ENCODE data around the gene RTN1.

The RTN1 gene

DNA sequence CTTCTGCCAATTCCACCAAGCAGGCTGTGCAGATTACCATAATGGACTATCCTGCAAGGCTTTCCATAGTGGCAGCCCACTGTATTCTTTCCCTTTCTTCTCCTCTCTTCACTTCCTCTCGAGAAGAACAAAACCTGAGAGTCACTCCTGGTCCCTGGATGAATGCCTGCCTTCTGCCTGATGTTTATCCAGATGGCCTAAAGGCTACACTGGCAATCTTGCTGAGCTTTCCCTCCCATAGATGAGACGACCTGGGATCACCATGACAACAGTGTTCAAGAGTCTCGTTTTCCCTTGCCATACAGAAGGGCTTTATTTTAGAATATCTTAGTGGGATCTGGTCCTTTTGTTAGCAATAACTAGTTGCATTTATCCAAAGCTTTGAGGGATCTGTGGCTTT lies 142.3 kb downstream of the RTN1 start:
- no peak for DNase-seq (ENCODE audit: low read depth, low spot score)

DNA sequence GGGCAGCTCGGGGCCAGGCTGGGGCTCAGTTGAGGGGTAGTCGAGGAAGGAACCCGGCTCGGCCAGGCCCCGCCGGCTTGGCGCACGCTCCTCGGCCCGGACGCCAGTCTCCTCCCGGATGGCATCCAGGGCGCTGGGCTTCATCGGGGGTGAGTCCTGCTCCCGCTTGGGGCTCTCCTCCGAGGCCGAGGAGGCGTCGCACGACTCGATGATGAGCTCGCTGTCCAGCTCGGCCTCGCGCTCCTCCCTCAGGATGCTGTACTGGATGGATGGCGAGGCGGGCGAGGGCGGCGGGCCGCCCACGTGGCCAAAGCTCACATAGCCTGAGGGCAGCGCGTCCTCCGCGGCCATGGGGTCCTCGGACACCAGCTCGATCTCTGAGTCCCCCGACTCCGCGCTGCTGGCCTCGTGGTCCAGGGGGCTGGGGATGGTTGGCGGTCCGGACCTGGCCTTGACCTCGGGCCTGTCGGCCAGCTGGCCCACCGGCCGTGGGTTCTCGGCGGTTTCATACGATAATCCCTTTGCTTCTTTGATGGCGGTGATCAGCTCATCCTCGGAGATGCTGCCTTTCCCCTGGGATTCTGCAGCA lies 143.4 kb downstream of the RTN1 start:
- H3K4me3 ChIP-seq (ENCODE audit: low read length) = no peak overlapping the region

More for the DNA sequence above, 142.3 kb downstream of the RTN1 start:
- H3K4me3 ChIP-seq (ENCODE audit: low read length) = no peak overlapping the region

DNA sequence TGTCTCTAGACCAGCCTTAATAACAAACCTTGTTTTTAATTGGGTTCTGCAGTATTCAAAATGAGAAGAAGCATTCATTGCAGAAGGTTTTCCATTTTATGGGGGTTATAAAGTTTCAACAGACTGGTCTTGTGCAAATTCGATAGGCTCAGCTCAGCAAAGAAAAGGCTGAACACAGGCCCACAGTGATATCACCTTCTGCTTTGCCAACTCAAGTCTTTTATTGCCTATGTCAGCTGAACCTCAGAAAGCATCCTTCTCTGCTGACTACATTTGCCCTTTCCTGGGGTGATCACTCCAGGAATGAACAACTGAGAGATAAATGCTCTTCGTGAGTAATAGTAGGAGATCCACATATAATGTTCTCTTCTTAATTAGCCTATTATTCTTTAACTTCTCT lies 159.5 kb downstream of the RTN1 start:
- DNase-seq (ENCODE audit: low read depth, low spot score) = no peak
- H3K4me3 ChIP-seq (ENCODE audit: low read length) = no peak overlapping the region

More for the DNA sequence above, 143.4 kb downstream of the RTN1 start:
- no peak for DNase-seq (ENCODE audit: low read depth, low spot score)

DNA sequence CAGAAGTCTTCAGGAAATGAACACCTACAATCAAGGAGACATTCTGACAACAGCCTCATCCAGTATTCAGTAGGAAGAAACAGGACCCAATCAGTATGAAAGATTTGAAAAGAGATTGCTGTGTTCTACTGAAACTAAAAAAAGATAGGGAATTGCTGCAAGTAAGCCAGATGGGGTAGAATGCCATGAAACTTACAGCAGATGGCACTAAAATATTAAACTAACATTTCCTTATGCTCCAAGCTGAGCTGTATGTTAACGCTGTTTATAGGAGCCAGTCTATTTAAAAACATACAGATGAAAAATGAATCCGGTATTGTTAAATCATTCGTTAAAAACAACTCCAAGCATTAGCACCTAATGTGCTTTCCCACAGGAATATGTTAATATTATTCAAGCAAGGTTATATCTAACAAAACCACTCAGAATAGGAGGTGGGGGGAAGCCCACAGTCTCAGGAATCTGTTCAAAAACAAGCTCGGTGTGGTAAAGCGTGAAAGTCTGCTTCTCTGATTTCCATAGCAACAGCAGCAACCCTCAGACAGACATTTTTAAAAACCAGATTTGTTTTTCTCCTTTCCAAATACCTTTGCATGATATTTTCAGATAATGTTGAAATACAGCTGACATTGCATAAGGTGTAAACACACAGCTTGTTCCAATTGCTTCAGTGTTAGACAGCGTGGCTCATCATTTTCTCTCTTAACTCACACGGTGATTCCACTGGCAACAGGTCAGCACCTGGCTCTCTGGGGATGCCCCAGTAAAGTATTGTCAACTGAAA lies 162.6 kb downstream of the RTN1 start:
- H3K4me3 ChIP-seq (ENCODE audit: low read length) = no peak overlapping the region
- DNase-seq (ENCODE audit: low read depth, low spot score) = no peak

DNA sequence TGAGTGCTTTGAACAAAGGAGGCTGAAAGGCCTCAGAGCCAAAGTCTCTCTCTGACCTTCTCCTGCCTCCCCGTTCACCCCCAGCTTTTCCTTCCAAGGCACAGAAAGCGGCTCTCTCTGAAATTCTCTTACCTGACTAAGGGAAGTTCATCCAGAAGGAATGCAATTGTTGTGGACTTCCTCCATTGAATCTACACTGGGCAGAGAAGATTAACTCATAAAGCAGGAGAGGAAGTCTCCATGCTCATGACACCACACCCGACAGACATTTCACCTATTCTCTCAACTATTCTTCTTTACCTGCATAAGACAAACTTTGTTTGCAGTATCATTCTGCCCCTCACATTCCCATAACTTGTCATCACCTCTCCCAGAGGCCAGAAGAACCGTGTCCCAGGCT lies 164.7 kb downstream of the RTN1 start:
- DNase-seq (ENCODE audit: low read depth, low spot score) = no peak
- no peak overlapping the region for H3K4me3 ChIP-seq (ENCODE audit: low read length)

DNA sequence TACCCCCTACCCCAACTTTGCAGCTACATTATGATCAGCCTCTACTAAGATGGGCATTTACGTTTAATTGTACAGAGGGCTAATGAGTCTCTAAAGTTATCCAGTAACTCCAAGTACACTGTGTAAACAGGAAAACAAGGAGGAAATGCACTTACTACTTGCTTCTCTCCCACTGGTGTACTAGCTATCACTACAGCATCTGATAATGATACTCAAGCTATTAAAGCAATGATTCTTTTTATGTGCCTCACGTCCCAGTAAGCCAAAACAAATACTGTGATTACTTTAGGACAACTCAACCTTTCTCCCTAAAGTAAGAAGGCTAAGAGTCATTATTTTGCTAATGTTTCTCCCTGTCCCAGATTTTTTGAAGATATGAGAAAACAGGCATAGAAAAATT lies 165.3 kb downstream of the RTN1 start:
- no peak overlapping the region for H3K4me3 ChIP-seq (ENCODE audit: low read length)
- no peak for DNase-seq (ENCODE audit: low read depth, low spot score)

DNA sequence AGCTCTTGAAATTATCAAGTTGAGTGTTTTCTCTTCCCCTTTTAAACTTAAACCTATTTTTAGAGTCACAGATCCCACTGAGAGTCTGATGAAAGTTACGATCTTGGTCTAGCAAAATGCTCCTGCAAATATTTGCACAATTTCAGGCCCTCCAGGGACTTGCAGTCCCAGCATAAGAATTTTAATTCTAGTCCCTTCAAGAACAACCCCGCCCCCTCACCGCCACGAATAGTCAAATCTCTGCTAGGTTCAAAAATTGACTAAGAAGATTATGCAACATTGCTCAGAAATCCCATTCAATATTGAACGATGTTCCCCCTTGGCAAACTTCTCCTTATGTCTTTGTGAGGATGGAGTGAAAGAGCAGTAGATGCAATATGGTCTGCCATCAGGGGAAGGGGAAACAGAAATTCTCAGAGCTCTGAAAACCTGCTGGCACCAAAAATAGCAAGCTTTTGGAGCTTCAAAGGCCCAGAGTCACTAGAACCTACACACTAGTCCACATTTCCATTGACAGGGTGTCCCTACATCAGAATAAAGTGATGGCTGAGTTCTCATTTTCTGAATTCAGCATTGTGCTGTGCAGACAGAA lies 166.4 kb downstream of the RTN1 start:
- DNase-seq (ENCODE audit: low read depth, low spot score) = no peak
- H3K4me3 ChIP-seq (ENCODE audit: low read length) = no peak overlapping the region

DNA sequence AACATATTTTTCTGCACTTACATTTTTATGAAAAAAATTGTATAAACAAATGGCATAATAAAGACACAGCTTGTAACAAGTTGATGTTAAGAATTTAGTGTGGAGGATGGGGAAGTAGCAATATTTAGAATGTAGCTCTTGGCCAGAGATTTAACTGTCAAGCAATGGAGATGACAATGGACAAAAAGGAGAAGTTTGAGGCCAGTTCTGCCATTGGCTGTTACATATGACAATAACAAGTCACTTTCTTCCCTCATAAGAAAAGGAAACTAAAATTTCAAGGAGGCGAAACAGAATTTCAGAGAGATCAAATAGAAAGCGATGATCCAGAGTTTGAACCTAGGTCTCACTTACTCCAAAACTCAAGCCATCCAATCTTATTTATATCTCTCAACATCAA lies 171.1 kb downstream of the RTN1 start:
- no peak for DNase-seq (ENCODE audit: low read depth, low spot score)
- H3K4me3 ChIP-seq (ENCODE audit: low read length) = no peak overlapping the region

DNA sequence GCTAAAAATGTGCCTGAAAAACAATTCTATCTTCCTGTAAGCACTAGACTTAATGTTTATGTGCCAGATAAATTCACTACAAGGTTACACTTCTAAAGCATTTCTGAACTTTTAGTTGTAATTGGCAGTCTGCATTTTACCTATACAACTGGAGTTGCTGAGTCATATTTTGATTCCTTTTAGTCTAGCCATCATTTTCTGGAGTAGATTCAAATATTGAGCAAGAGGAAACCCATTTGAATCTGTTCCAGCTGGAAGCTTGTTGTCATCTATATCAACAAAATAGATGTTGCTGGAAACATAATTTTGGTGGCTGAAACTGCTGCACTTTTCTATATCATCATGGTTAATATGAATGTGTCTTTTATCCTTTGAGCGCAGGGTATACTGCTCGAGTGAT lies 171.8 kb downstream of the RTN1 start:
- no peak overlapping the region for H3K4me3 ChIP-seq (ENCODE audit: low read length)
- no peak for DNase-seq (ENCODE audit: low read depth, low spot score)

DNA sequence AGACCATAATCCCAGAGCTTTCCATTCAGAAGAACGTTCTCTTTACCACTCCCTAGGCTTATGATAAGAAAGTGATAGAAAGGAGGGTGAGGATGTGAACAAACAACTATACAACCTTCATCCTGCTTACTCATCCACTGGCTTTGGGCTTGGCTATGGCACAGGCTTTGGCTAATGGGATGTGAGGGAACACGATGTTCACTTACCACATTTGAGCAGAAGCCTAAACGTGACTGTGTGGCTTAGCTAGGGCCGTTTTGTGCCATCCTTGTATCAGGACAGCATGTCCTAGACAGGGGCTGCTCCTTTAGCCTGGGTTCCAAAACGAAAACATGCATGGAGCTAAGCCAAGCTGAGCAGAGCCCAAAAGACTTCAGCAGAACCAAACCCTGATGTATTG lies 175.4 kb downstream of the RTN1 start:
- DNase-seq (ENCODE audit: low read depth, low spot score) = no peak

DNA sequence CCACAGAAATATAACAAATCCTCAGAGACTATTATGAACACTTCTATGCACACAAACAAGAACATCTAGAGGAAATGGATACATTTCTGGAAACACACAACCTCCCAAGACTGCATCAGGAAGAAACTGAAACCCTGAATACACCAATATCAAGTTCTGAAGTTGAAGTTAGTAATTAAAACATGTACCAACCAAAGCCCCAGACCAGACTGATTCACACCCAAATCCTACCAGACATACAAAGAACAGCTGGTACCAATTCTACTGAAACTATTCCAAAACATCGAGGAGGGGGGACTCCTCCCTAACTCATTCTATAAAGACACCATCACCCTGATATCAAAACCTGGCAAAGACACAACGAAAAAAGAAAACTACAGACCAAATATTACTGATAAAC lies 179.3 kb downstream of the RTN1 start:
- DNase-seq (ENCODE audit: low read depth, low spot score) = no peak
- H3K4me3 ChIP-seq (ENCODE audit: low read length) = no peak overlapping the region

More for the DNA sequence above, 175.4 kb downstream of the RTN1 start:
- H3K4me3 ChIP-seq (ENCODE audit: low read length) = no peak overlapping the region

DNA sequence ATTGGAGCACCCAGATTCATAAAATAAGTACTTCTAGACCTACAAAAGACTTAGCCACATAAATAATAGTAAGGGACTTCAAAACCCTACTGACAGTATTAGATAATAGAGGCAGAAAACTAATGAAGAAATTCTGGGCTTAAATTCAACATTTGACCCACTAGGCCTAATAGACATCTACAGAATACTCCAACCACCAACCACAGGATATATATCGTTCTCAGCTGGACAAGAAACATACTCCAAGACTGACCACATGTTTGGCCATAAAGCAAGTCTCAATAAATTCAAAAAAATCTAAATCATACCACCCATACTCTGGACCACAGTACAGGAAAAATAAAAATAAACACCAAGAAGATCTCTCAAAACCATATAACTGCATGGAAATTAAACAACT lies 180.2 kb downstream of the RTN1 start:
- H3K4me3 ChIP-seq (ENCODE audit: low read length) = no peak overlapping the region
- DNase-seq (ENCODE audit: low read depth, low spot score) = no peak

DNA sequence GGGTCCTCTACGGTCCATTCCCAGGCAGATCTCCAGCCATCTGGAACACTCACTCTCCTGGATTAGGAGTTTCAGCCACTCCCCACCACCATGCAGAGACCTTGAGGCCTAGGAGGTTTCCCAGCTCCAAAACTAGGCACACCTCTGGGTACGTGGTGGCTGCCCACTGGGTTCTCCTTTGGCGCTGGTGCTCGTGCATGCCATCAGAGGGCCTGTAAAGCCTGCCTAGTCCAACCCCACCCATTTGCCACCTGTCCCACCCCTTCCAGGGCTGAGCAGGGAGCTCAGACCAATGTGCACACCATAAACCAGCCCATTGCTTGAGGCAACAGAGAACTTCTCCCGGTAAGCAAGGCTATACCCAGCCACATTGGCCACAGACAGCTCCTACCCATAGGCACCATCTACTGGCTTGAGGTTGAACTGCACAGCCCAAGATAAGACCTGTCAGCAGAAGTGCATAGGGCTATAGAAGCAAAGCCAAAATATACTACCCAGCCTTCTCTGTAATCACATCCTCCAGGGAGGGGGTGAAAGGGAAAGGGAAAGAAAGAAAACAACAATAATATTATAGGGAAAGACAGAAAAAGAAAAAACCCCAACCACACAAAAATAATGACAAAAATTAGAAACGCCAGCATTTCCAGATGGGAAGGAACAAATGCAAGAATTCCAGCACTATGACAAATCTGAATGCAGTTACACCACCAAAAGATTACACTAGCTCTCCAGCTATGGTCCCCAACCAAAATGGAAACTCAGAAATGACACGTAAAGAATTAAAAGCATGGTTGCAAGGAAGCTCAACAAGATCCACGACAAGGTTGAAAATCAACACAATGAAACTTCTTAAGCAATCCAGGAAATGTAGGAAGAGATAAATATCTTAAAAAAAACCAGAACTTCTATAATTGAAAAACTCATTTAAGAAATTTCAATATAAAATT lies 182.1 kb downstream of the RTN1 start:
- DNase-seq (ENCODE audit: low read depth, low spot score) = peak; percentile 48
- H3K4me3 ChIP-seq (ENCODE audit: low read length) = no peak overlapping the region

DNA sequence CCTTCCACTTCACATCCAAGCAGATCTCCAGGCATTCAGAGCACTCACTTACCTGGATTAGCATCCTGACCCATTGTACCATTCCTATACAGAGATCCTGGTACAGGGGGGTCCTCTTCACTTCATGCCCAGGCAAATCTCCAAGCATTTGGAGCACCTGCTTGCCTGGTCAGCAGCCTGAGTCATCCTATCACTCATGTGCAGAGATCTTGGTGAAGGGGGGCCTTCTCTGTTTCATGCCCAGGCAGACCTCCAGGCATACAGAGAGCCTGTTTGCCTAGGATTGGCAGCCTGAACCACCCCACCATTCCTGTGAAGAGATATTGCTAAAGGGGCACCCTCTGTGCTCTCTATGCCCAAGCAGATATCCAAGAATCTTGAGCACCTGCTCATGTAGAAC lies 182.9 kb downstream of the RTN1 start:
- no peak overlapping the region for H3K4me3 ChIP-seq (ENCODE audit: low read length)
- DNase-seq (ENCODE audit: low read depth, low spot score) = no peak

DNA sequence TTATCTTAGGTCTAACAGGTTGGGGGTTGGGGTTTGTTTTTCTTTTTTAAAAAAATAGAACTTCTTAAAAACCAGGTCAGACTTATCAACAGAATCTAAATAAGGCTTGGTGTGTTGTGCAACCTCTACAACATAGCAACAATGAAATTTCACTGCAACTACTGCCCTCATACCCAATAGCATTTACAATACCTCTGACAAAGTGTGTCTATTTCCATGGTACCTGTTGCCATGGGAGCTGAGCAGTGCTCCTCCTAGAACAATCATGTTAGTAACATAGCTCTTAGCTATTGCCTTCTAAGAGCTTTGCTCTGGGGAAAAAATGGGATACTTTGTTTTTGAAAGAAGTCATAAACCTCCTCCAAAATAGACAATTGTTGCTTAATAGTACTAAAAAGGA lies 190.7 kb downstream of the RTN1 start:
- DNase-seq (ENCODE audit: low read depth, low spot score) = peak; percentile 5
- H3K4me3 ChIP-seq (ENCODE audit: low read length) = no peak overlapping the region

DNA sequence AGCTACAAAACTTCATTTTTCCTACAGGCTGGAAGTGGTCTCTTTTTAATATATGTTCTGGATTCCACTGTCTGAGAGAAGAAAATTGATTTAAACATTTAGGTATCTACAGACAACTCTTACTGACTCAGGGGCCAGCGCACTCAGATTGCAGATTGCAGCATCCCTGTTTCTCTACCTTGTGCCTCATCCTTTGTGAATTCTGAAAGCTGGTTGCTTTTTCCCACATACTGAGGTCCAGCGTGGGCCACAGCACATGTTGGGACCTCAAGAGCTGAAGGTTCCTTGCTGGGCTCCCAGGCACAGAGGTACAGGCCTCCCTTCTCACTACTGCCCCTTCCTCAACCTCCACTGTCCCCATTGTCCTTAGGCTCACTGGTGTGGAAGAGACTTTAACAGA lies 192.2 kb downstream of the RTN1 start:
- no peak overlapping the region for H3K4me3 ChIP-seq (ENCODE audit: low read length)
- no peak for DNase-seq (ENCODE audit: low read depth, low spot score)

DNA sequence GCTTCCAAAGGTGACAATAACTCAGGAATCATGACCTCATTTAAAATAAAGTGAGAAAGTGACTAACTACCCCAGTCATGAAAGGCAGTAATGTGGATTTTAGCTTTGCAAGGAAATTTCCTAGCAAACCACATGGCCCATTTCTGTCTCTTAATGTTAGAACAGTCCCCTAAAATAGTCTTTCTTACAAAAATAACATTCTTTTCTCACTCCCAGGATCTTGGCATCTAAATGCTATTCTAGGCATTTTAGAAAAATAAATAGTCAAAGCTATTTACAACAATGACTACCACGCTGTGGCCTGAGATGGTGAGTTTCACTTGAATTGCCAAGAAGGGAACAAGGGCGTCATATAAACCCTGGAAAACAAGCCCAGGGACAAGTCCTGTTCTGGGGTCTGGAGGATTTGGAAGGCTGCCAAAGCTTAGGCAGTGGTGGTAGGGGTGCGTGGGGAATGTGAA lies 192.8 kb downstream of the RTN1 start:
- no peak overlapping the region for H3K4me3 ChIP-seq (ENCODE audit: low read length)
- DNase-seq (ENCODE audit: low read depth, low spot score) = no peak

DNA sequence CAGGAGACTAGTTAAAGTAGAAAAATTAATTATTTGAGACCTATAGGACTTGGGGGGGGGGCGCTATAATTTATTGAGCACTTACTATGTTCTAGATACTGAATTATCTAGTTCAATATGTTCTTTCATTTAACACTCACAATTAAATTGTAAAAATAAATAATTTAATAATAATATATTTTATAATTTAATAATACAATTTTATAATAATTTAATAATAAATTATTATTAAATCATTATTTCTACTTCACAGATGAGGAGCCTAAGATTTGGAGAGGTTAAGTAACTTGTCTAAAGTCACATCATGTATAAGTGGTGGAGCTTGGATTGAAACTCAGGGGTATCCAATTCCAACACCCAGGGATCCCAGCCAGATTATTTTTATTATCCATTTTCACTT lies 195.2 kb downstream of the RTN1 start:
- H3K4me3 ChIP-seq (ENCODE audit: low read length) = no peak overlapping the region
- no peak for DNase-seq (ENCODE audit: low read depth, low spot score)

DNA sequence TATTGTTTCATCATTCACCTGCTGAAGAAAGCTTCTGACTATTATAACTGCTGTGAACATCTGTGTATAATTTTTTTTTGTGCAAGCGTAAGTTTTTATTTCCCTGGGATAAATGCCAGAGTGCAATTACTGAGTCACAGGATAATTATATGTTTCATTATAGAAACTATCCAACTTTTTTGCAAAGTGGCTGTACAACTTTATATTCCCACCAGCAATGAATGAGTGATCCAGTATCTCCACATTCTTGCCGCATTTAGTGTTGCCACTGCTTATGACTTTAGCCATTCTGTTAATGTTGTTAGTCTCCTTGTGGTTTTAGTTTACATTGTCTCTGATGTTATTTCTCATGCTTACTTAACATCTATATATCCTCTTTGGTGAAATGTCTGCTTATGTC lies 205.8 kb downstream of the RTN1 start:
- H3K4me3 ChIP-seq (ENCODE audit: low read length) = no peak overlapping the region
- no peak for DNase-seq (ENCODE audit: low read depth, low spot score)

DNA sequence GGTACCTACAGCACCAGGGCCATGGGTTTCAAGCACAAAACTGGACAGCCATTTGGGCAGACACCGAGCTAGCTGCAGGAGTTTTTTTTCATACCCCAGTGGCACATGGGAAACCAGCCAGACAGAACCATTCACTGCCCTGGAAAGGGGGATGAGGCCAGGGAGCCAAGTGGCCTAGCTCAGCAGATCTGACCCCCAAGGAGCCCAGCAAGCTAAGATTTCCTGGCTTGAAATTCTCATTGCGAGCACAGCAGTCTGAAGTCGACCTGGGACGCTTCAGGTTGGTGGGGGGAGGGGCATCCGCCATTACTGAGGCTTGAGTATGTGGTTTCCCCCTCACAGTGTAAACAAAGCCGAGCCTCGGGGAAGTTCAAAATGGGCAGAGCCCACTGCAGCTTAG lies 212.8 kb downstream of the RTN1 start:
- no peak overlapping the region for H3K4me3 ChIP-seq (ENCODE audit: low read length)
- peak; percentile 12 for DNase-seq (ENCODE audit: low read depth, low spot score)
